ENCODE data around the gene NEO1.

The NEO1 gene

GRCh38 chr15:73081321-73081958 is 29.2 kb downstream of the NEO1 start:
- no peak for DNase-seq

DNA sequence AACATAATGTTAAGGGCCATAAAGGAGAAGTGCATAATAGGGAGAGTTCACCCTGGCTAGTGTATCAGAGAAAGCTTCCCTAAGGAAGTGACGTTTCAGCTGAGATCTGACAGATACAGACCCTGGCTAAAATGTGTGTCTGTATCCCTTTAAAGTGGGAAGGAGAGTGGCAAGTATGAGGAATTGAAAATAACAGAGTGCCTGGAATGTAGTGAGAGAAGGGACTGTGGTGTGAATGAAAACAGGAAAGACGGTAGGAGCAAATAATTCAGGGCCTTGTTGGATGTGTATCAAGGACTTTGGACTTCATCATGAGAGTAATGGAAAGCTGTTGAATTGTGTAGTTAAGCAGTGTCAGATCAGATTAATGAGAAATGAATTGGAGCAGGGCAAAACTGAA is 30.5 kb downstream of the NEO1 start:
- DNase-seq = no peak

GRCh38 chr15:73087098-73087497 is 34.8 kb downstream of the NEO1 start:
- no peak for DNase-seq

DNA sequence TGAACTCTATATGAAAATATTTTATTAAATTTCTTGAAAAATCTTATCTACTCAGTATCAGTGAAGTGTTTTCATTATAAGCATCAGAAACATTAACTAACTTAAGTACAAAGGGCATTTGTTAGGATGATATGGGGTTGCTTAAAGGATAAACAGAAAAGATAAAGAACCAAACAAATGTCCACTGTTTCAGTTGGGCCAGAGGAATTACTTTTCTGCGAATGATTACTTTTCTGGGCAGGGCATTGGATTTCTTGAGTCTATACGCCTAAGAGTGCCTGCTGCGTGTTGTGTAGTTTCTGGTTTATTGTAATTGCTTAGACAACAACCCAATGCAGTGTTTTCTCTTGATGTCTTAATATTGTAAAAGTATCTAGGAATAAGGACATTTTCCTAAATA is 52.8 kb downstream of the NEO1 start:
- no peak for DNase-seq

DNA sequence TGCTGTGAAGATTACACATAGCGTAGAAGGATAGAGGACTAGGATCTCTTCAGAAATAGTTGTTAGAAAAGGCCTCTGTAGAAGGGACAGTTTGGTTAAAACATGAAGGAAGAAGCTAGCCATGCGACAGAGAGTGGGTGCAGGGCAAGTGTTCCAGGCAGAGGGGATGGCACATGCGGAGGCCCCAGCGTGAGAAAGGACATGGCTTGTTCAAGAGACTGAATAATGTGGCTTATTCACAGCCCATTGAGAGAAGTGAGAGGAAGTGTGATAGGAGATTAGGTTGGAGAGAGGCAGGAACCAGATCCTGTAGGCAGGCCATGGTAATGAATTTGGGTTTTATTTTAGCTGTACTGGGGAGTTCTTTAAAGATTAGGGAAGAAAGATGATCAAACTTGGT is 56.4 kb downstream of the NEO1 start:
- DNase-seq = no peak

DNA sequence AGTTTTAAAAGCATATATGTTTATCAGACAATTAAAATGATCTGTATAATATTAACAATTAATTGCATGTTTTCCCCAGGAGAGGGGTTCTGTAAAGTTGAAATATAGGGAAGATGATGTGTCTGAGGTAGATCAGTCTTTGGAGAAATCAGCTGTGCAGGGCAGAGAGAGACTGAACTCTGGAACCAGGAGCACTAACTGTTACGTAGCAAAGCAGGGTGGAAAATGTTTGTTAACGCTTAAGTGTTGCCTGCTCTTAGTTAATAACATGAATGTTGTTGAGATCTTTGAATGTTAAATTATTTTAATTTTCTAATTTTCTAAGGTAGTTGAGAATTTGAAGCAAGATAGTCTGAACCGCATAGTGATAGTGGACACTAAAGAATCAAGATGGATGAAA is 57.5 kb downstream of the NEO1 start:
- no peak for DNase-seq

GRCh38 chr15:73110201-73110600 is 57.9 kb downstream of the NEO1 start:
- DNase-seq = no peak

DNA sequence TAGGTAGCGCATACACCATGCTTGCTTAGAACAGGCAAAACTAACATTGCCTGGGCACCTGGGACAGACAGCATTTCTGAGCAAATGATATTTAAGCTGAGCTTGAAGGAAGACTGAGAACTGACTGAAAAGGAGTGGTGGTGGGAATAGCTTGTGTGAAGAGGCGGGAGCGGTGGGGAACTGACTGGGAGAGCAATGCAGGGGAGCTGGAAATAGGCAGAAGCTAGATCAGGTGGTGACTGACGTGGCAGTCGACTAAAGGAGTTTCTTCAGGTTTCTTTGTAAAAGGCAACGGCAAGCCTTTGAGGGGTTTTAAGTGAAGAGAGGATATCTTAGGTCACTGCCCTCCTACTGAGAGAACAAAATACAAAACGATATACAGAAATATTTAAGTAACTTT is 61.8 kb downstream of the NEO1 start:
- no peak for DNase-seq

DNA sequence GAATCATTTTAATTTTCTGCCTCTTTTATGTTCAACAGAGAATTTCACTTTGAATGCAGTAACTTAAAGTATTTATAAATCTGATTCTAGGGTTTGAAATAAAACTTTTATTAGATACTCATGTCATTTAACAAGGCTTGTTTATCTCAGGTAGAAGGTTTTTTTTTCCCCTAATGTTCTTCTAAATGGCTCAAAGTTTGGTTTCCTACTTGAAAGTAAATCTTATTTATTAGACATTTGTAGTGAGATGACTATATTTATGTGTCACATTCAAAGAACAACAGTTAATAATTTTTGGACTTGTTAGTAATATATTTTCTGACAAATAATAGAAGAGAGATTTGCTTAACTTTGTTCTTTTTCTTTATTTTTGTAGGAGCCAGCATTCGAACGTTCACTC is 63.9 kb downstream of the NEO1 start:
- DNase-seq = no peak

DNA sequence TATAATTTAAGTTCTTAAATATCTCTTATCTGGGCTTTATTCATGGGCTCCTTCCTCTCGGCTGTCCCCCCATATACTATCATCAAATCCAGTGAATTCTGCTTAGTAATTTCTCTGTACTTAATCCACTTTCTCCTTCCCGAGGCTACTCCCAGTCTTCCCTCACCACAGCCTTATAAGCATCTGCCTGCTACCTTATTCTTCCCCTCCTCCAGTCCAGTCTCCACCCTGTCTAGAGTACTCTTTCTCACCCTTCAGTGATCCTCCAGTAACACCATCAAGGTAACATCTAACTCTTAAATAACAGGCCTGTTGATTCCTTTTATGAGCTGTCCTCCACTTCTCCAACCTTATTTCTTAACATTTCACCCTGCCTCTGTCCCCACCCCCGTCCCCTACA is 65.8 kb downstream of the NEO1 start:
- no peak for DNase-seq

DNA sequence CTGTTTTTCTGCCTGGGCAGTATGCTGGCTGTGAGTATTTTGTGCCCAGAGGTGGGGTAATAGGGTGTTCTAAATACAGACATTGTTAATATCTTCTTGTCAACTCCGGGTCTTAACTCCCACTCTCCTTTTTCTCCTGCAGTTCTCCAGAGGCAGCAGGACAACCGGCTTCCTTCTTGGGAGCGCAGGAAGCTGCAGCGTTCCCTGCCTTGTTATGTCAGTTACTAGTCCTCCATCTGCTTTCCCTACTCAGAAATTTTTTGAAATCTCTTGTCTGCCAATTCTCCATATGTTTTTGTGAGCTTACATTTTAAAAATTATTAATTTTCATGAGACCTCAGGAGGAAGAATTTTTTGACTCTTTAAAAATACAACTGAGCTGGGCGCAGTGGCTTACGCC is 67.2 kb downstream of the NEO1 start:
- DNase-seq = no peak

GRCh38 chr15:73120269-73120668 is 68.0 kb downstream of the NEO1 start:
- DNase-seq = no peak

DNA sequence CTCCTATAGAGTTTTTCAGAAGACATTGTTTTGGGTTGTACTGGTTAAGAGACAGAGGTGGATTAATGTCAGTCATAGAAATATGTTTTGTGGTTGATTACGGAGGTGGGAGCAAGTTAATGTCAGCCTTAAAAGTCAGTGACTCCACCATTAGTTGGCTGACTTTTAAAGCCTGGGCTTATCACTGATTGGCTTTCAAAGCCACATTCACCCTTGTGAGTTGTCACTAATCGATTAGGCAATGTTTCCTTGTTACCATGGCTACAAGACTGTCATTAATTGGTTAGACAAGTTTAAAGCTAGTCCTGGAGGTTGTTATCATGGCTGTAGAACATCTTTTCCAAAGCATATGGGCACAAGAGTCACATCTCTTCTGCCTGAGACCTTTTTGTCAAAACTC is 73.0 kb downstream of the NEO1 start:
- DNase-seq = no peak

- DNase-seq = no peak
Measured at GRCh38 chr15:73127302-73127936, 75.2 kb downstream of the NEO1 start.

DNA sequence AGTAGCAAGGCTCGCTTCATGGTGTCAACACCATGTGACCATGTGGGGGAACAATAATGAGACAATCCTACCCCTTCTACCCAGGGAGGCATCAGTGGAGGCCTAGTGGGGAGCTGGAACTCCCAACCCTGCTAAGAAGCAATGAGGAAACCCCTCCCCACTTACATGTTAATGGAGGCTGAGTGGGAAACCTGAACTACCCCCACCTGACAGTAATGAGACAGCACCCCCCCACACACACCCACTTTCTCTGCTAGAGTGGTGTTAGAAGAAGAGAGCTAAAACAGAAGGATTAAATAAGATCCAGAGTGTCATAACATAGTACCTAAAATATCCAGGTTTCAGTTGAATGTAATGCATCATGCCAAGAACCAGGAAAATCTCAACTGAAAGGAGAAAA is 78.6 kb downstream of the NEO1 start:
- no peak for DNase-seq

DNA sequence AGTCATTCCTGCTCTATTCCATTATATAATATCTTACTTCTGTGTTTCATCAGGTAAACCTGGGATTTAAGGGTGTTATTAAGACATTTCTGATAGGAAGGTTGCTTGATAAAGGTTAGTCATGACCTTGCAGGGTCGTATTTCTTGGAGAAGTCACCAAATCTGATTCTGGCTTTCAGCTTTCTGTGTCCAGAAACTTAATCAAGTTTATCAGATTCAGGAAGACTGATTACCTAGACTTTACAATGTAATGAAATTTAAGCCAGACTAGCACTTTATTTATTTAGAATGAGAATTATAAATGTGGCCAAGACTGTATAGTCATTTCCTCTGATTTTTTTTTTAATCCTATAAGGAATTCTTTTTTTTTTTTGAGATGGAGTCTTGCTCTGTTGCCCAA is 81.9 kb downstream of the NEO1 start:
- no peak for DNase-seq

DNA sequence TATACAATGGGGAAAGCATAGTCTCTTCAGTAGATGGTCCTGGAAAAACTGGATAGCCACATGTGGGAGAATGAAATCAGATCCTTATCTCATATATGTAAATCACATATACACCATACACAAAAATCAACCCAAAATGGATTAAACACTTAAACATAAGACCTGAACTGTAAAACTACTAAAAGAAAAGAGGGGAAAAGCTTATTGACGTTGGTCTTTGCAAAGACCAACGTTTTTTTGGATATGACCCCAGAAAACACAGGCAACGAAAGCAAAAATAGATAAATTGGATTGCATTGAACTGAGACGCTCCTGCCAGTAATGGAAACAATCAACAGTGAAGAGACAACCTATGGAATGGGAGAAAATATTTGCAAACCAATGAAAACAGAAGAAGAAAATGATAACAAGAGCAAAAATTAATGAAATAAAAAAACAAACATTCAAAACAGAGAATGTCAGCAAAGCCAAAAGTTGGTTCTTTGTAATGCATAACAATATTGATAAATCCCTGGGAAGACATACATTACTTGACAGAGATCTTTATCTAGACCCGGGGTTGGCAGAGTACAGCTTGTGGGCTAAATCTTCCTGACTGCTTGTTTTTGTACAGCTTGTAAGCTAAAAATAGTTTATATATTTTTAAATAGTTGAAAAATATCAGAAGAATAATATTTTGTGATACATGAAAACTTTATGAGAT is 86.9 kb downstream of the NEO1 start:
- DNase-seq = no peak

DNA sequence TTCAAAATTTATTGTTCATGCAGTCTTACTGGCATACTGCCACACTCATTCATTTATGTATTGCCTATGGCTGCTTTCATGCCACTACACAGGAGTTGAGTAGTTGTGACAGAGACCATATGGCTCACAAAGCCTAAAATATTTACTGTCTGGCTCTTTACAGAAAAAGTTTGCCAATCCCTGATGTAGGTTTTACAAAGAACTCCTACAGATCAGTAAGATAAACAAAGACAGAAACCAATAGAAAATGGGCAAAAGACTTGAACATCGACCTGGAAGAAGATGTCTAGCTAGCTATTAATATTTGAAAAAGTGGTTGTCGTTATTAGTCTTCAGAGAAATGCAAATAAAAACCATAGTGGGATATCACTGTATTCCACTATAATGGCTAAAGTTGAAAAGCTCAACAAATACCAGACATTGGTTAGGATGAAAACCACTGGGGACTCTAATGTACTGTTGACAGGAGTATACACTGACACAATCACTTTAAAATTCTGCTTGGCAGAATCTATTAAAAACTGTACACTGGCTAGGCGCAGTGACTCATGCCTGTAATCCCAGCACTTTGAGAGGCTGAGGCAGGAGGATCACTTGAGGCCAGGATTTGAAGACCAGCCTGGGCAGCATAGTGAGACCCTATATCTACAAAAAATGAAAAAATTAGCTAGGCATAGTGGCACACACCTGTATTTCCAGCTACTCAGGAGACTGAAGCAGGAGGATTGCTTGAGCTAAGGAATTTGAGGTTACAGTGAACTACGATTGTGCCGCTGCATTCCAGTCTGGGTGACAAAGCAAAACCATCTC is 87.7 kb downstream of the NEO1 start:
- DNase-seq = no peak

- DNase-seq = no peak
Measured at GRCh38 chr15:73141216-73141900, 89.1 kb downstream of the NEO1 start.

DNA sequence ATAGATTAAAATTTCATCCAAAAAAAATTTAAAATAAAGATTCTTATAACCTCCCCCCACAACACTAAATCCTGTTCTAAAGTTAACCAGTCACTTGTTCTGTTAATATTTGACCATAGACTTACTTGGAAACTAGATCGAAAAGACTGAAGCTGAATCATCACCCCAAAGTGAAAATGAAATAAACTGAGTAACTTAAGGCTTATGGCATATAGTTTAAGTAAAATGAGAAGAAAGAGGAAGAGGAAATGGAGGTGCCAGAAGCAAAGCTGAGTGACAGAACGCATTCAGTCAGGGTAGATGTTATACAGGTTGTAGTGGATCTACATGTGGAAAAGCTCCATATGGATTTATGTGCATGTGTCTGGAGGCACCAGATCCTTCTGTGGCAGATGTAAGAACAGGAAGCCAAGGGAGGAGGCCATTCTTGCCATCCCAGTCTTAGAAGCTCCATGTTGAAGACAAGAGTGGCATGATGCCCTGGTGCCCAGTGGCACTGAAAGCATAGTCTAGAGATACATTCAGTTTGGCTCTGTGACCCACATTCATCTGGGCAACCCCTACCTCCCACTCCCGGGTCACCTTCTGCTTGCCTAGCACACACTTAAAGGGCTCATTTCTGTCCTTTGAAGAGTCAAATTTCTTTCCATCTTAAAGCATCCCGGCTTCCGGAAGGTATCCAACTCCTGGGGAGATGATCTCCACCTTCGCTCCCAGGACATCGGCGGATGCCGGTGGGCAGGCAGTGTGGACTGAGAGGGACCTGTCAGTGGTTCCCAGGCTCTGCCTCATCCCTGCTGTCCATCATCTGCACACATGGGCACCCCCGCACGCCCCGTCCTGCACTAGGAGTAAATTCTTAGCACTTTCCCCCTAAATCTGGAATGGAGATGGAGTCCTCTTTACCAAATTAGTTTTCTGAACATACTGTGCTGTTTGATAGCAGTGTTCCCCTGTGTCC is 90.8 kb downstream of the NEO1 start:
- DNase-seq = no peak

GRCh38 chr15:73143763-73144155 is 91.5 kb downstream of the NEO1 start:
- no peak for DNase-seq

GRCh38 chr15:73146419-73146818 is 94.2 kb downstream of the NEO1 start:
- DNase-seq = no peak
